ENCODE results near the gene CHST11. TPM values are rescaled to one million over a fixed set of nuclear protein-coding genes. Genes with fewer than 3 reads are reported as not detected.

Gene CHST11
- total RNA-seq, 2 donors from 2014 or later = 2.9 to 4.9 TPM

GRCh38 chr12:104480012-104480411 is 23.3 kb downstream of the CHST11 start:
- H3K36me3 ChIP-seq = no peaks in the 10 kb centered on the region
- intact Hi-C loops (cut with DNase I) = no loop called here
- H3K27me3 ChIP-seq = no peaks in the 10 kb centered on the region
- H3K4me1 ChIP-seq = no peaks in the 10 kb centered on the region
- no peak overlapping the region for H3K4me3 ChIP-seq
- TF ChIP-seq CTCF (IDR thresholded peaks at IDR 0.05) = no peak
- no peak overlapping the region for H3K27ac ChIP-seq
- DNase-seq = no peak
- H3K9ac ChIP-seq (ENCODE audit: low read depth in 2 of 2, low read length in 2 of 2) = no peak overlapping the region
- no peaks in the 10 kb centered on the region for H3K9me3 ChIP-seq

- no peak for TF ChIP-seq CTCF (IDR thresholded peaks at IDR 0.05)
- H3K9me3 ChIP-seq = no peaks in the 10 kb centered on the region
- intact Hi-C loops (cut with DNase I) = no loop called here
- no peak for DNase-seq
- H3K27ac ChIP-seq = no peak overlapping the region
- no peak overlapping the region for H3K4me3 ChIP-seq
- no peak overlapping the region for H3K9ac ChIP-seq (ENCODE audit: low read depth in 2 of 2, low read length in 2 of 2)
- no peaks in the 10 kb centered on the region for H3K4me1 ChIP-seq
- H3K36me3 ChIP-seq = no peaks in the 10 kb centered on the region
- H3K27me3 ChIP-seq = no peaks in the 10 kb centered on the region
These were observed 24.2 kb downstream of the CHST11 start for GRCh38 chr12:104480826-104481440.

GRCh38 chr12:104482113-104482512 is 25.4 kb downstream of the CHST11 start:
- no peak overlapping the region for H3K4me3 ChIP-seq
- no peaks in the 10 kb centered on the region for H3K36me3 ChIP-seq
- no peaks in the 10 kb centered on the region for H3K4me1 ChIP-seq
- no peak overlapping the region for H3K9ac ChIP-seq (ENCODE audit: low read depth in 2 of 2, low read length in 2 of 2)
- TF ChIP-seq CTCF (IDR thresholded peaks at IDR 0.05) = no peak
- H3K27me3 ChIP-seq = no peaks in the 10 kb centered on the region
- H3K9me3 ChIP-seq = no peaks in the 10 kb centered on the region
- no peak for DNase-seq
- intact Hi-C loops (cut with DNase I) = no loop called here
- no peak overlapping the region for H3K27ac ChIP-seq

GRCh38 chr12:104482748-104483147 is 26.0 kb downstream of the CHST11 start:
- Histone ChIP-seq H3K9ac (ENCODE audit: low read depth in 2 of 2, low read length in 2 of 2) (no peak overlapping the region), H3K36me3 (no peaks in the 10 kb centered on the region), H3K27me3 (no peaks in the 10 kb centered on the region), H3K9me3 (no peaks in the 10 kb centered on the region), H3K4me3 (no peak overlapping the region), H3K27ac (no peak overlapping the region), H3K4me1 (no peaks in the 10 kb centered on the region)
- no peak for DNase-seq
- intact Hi-C loops (cut with DNase I) = no loop called here
- no peak for TF ChIP-seq CTCF (IDR thresholded peaks at IDR 0.05)

GRCh38 chr12:104484079-104484478 is 27.3 kb downstream of the CHST11 start:
- intact Hi-C loops (cut with DNase I) = no loop called here
- no peak overlapping the region for H3K9ac ChIP-seq (ENCODE audit: low read depth in 2 of 2, low read length in 2 of 2)
- no peaks in the 10 kb centered on the region for H3K27me3 ChIP-seq
- no peak overlapping the region for H3K4me3 ChIP-seq
- no peaks in the 10 kb centered on the region for H3K9me3 ChIP-seq
- TF ChIP-seq CTCF (IDR thresholded peaks at IDR 0.05) = no peak
- no peak overlapping the region for H3K27ac ChIP-seq
- H3K4me1 ChIP-seq = no peaks in the 10 kb centered on the region
- DNase-seq = no peak
- no peaks in the 10 kb centered on the region for H3K36me3 ChIP-seq
